HAP-1 (cell line): Measurements from ENCODE around the gene RAB43.
"Not testable (repeated sequence)": the region's sequence is repeated elsewhere in the genome, so short reads cannot be mapped to it uniquely, and the experiment has no call there.

ENCODE experiments used
- DNase-seq, 2 experiments: peaks; one replicate each; pipeline ENCODE4 v3.0.0-alpha.2; 2016 to 2020; ENCODE audit warnings: low spot score in 2 of 2
- H3K27me3 ChIP-seq: fragments of 250-450 bp; sonication (Bioruptor Pico); 2 replicates; pipeline ENCODE4 v1.5.1; 2020; ENCODE audit warnings: low read depth, mild to moderate bottlenecking, moderate library complexity
- H3K36me3 ChIP-seq: fragments of 250-450 bp; sonication (Bioruptor Pico); replicated peaks from 2 replicates; pipeline ENCODE4 v1.5.1; 2020; ENCODE audit warnings: mild to moderate bottlenecking
- H3K4me1 ChIP-seq: fragments of 250-450 bp; sonication (Bioruptor Pico); 2 replicates; pipeline ENCODE4 v1.5.1; 2020; ENCODE audit warnings: mild to moderate bottlenecking
- H3K4me3 ChIP-seq: fragments of 250-450 bp; sonication (Bioruptor Pico); 2 replicates; pipeline ENCODE4 v1.5.1; 2020; ENCODE audit warnings: mild to moderate bottlenecking, moderate library complexity
- H3K9me3 ChIP-seq: fragments of 250-450 bp; sonication (Bioruptor Pico); 2 replicates; pipeline ENCODE4 v1.5.1; 2020; ENCODE audit warnings: mild to moderate bottlenecking, moderate library complexity
- in situ Hi-C: fragments of 300-500 bp; cut with MboI; formaldehyde crosslinking; loops from 3 replicates; pipeline ENCODE4 v1.14.3; 2020; ENCODE audit warnings: low sequenced_read_pairs, inconsistent platforms, mixed read lengths

Gene RAB43

DNA sequence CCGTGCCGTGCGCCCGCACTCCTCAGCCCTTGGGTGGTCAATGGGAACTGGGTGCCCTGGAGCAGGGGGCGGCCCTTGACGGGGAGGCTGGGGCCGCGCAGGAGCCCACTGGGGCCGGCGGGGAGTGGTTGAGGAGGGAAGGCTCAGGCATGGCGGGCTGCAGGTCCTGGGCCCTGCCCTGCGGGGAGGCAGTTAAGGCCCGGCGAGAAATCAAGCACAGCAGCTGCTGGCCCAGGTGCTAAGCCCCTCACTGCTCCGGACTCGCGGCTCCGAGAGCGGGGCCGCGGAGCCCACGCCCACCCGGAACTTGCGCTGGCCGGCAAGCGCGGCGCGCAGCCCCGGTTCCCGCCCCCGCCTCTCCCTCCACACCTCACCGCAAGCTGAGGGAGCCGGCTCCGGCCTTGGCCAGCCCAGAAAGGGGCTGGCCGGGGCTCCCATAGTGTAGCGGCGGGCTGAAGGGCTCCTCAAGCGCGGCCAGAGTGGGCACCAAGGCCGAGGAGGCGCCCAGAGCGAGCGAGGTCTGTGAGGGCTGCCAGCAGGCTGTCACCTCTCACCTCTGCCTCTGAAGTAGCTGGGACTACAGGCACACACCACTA lies 53.2 kb downstream of the RAB43 start:
- Histone ChIP-seq H3K36me3 (no peaks in the 10 kb centered on the region), H3K9me3 (no peaks in the 10 kb centered on the region), H3K4me3 (no peak overlapping the region), H3K27me3 (no peaks in the 10 kb centered on the region), H3K4me1 (no peaks in the 10 kb centered on the region)
- in situ Hi-C loops, result no loop called here
- no peak for DNase-seq

DNA sequence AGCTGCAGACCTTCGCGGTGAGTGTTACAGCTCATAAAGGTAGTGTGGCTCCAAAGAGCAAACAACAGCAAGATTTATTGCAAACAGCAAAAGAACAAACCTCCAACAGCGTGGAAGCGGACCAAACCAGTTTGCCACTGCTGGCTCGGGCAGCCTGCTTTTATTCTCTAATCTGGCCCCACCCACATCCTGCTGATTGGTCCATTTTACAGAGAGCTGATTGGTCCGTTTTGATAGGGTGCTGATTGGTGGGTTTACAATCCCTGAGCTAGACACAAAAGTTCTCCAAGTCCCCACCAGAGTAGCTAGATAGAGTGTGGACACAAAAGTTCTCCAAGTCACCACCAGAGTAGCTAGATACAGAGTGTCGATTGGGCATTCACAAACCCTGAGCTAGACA lies 53.9 kb downstream of the RAB43 start:
- H3K4me1 ChIP-seq, H3K36me3 ChIP-seq, H3K27me3 ChIP-seq, H3K4me3 ChIP-seq, in situ Hi-C loops, H3K9me3 ChIP-seq, DNase-seq: not testable (repeated sequence)

DNA sequence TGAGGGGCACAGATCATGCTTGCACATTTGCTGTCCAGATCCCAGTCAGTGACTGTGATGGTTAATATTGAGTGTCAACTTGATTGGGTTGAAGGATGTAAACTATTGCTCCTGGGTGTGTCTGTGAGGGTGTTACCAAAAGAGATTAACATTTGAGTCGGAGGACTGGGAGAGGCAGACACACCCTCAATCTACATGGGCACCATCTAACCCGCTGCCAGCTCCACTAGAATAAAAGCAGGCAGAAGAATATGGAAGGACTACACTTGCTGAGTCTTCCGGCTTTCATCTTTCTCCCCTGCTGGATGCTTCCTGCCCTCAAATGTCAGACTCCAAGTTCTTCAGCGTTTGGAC lies 55.9 kb downstream of the RAB43 start:
- H3K9me3 ChIP-seq, result no peaks in the 10 kb centered on the region
- no peaks in the 10 kb centered on the region for H3K36me3 ChIP-seq
- H3K27me3 ChIP-seq, result no peaks in the 10 kb centered on the region
- in situ Hi-C loops, result no loop called here
- H3K4me1 ChIP-seq, result no peaks in the 10 kb centered on the region
- no peak for DNase-seq
- H3K4me3 ChIP-seq, result no peak overlapping the region

DNA sequence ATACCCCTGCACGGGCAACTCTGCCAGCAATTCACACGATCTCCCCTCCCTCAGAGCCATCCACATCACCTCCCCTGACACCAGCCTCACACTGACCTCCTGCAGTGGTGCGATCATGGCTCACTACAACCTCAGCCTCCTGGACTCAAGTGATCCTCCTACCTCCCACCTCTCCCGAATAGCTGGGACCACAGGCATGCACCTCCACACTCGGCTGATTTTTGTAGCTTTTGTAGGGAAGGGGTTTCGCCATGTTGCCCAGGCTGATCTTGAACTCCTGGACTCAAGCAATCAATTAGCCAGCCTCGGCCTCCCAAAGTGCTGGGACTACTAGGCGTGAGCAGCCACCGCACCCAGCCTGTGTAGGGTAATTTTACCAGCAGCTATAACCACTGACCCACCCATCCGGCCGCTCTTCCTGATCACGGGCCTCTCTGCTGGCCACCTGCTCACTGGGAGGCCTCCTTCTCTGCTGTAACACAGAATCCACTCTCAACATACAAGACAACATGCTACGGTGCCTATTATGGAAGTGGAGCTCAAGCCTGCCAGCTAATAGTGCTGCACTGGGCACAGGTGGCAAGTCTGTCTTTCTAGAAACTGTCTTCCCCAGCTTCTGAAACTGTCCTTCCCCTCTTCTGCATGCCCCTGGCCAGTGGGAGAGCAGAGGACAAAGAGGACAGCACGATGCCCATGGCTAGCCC lies 56.4 kb downstream of the RAB43 start:
- Histone ChIP-seq H3K4me1 (no peaks in the 10 kb centered on the region), H3K36me3 (no peaks in the 10 kb centered on the region)
- in situ Hi-C loops, result no loop called here

DNA sequence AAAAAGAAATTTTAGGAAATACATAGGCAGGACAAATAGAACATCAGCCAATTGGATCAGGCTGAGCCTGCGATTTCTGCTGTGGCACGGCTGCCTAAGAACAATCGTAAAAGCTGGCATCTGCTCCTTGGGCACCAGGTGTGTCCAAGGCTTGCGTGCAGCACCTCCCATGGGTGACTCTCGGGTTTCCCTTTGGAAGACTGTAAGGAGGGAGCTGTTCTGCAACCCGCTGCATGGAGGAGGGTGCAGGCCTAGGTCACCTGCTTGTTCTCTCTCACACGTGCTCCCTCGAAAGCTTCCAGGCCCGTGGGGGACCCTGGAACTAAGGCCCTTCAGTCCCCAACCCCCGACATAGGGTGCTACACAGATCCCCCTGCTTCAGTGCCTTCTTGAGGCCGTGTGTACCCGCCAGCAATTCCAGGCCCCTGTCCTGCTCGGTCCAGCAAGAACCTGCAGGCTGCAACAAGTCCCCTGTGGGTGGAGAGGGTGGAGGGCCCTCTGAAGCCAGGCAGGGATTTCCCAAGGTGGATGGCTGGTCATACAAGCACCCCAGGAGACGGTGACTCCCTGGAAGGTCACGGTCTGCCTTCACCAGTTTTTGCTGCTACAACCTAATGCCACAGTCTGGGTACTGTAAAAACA lies 57.6 kb downstream of the RAB43 start:
- DNase-seq, result no peak
- in situ Hi-C loops, result no loop called here
- Histone ChIP-seq H3K9me3 (no peaks in the 10 kb centered on the region), H3K4me1 (no peaks in the 10 kb centered on the region), H3K27me3 (no peaks in the 10 kb centered on the region), H3K36me3 (no peaks in the 10 kb centered on the region), H3K4me3 (no peak overlapping the region)

More for the DNA sequence above, 56.4 kb downstream of the RAB43 start:
- Histone ChIP-seq H3K9me3 (no peaks in the 10 kb centered on the region), H3K27me3 (no peaks in the 10 kb centered on the region), H3K4me3 (no peak overlapping the region)
- DNase-seq, result no peak

DNA sequence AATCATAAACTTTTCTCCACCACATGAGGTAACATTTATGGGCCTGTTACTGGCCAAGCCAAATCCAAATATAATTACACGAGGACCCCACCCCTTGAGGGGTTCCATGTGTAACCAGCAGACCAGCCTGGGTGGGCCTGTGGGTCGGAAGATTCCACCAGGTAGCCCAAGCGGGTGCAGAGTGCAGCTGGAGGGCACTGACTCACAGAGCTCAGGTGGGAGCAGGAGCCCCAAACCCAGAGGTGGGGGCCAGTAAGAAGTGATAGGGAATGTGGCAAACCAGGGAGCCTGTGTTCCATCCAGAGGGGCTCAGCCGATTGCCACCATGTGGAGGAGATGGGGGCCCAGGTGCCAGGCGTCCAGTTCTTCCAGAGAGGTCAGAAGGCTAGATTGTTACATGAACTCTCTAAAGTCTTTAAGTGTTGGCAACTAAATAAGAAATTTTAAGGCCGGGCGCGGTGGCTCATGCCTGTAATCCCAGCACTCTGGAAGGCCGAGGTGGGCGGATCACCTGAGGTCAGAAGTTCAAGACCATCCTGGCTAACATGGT lies 58.4 kb downstream of the RAB43 start:
- DNase-seq, result no peak
- no peaks in the 10 kb centered on the region for H3K4me1 ChIP-seq
- H3K9me3 ChIP-seq, result no peaks in the 10 kb centered on the region
- in situ Hi-C loops, result no loop called here
- no peaks in the 10 kb centered on the region for H3K27me3 ChIP-seq
- no peak overlapping the region for H3K4me3 ChIP-seq
- H3K36me3 ChIP-seq, result no peaks in the 10 kb centered on the region

DNA sequence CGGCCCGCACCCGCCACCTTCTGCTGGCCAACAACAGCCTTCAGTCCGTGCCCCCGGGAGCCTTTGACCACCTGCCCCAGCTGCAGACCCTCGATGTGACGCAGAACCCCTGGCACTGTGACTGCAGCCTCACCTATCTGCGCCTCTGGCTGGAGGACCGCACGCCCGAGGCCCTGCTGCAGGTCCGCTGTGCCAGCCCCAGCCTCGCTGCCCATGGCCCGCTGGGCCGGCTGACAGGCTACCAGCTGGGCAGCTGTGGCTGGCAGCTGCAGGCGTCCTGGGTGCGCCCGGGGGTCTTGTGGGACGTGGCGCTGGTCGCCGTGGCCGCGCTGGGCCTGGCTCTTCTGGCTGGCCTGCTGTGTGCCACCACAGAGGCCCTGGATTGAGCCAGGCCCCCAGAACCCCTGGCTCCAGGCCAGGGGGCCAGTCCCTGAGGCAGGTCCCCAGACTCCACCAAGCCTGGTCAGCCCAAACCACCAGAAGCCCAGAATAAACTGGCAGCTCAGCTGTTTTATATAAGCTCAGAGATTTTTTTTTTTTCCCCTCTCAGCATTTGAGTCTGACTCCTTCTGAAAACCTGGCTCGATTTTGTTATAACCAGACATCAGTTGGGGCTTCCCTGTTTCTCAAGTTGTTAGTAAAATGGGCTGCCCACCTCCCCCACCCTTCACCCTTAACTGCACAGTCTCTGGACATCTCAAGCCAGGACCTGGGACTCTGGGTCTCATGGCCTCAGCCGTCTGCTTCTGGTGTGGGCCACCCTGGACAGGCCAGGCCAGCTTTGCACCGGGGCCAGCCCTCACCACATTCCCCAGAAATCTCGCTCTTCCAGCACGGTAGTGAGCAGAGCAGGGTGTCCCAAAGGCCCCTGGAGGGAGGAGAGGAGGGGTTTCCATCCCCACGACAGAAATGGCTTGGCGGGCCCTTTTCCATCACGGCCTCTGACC lies 59.4 kb downstream of the RAB43 start:
- in situ Hi-C loops, result no loop called here
- H3K27me3 ChIP-seq, result no peaks in the 10 kb centered on the region
- no peak overlapping the region for H3K4me3 ChIP-seq
- H3K4me1 ChIP-seq, result no peaks in the 10 kb centered on the region
- H3K36me3 ChIP-seq, result no peaks in the 10 kb centered on the region
- H3K9me3 ChIP-seq, result no peaks in the 10 kb centered on the region
- DNase-seq, result no peak

DNA sequence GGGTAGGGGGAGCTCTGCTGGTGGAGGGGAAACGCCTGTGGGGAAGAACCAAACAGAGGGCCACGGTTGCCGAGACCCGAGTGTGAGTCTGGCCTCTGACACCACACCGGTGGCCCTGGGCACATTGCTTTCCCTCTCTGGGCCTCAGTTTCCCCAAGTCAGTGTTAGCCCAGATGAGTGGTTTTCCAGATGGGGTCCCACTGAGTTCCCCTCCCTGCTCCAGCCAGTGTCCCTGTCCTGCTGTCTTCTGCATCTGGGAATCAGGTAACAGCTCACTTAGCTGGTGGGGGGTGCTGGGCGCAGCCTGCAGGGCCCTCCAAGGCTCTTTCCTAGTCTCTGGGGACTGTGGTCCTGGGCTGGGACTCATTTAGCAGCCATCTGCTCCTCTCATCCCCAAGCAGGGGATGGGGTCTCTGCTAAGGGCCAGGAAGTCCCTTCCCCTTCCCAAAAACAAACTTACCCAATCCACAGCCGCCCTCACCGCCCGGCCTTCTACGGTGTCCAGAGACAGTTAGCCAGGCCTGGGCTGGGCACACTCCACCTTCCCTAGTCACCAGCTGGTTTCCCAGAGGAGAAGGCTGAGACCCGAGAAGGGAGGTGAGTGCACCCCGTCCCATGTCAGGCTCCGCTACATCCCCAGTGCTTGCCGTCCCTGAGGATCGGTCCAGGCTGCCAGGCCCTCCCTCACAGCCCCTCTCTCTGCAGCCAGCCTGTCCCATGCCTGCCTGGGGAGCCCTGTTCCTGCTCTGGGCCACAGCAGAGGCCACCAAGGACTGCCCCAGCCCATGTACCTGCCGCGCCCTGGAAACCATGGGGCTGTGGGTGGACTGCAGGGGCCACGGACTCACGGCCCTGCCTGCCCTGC lies 60.3 kb downstream of the RAB43 start:
- Histone ChIP-seq H3K36me3 (no peaks in the 10 kb centered on the region), H3K9me3 (no peaks in the 10 kb centered on the region), H3K27me3 (no peaks in the 10 kb centered on the region), H3K4me3 (no peak overlapping the region), H3K4me1 (no peaks in the 10 kb centered on the region)
- no peak for DNase-seq
- in situ Hi-C loops, result no loop called here

DNA sequence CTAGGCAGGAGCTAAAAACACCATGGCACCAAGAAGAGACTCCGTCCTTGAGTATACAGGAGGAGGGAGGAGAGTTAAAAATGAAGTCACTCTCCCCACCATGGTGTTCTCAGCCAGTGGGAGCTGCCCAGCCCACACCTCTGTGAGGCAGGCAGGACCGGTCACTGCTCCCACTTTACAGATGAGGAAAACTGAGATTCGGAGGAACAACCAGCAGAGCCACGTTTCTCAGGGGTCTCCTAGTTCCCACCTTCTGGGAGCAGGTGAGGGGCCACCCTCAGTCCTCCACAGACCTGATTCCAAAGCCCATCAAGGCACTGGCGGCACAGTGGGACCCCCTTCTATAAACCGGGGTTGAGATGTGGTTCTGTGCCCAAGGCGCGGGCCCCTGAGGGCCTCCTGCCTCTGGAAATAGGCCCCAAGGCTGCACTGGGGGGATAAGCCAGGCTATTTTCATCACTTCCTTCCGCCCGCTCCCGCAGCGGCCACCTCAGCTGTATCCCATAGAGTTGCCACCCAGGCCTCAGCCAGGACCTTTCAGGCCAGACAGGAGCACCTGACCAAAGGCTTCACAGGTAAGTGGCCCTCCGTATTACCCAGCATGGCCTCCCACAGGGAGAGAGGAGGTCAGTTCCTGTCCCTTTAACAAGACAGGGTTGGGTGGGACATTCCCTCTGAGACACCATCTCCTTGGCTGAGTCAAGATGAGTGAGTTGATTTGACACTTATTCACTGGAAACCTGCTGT lies 61.2 kb downstream of the RAB43 start, which contains the start of gene GP9:
Gene GP9, plus strand, starts transcription at position 504 of the 747 bp plus-strand sequence. CDS start 961 bp downstream, outside the sequence.
- in situ Hi-C loops, result no loop called here
- DNase-seq, result no peak
- H3K4me1 ChIP-seq, result no peaks in the 10 kb centered on the region
- H3K9me3 ChIP-seq, result no peaks in the 10 kb centered on the region
- no peaks in the 10 kb centered on the region for H3K36me3 ChIP-seq
- no peak within 1 kb of the TSS for H3K4me3 ChIP-seq
- H3K27me3 ChIP-seq, result no peaks in the 10 kb centered on the region

DNA sequence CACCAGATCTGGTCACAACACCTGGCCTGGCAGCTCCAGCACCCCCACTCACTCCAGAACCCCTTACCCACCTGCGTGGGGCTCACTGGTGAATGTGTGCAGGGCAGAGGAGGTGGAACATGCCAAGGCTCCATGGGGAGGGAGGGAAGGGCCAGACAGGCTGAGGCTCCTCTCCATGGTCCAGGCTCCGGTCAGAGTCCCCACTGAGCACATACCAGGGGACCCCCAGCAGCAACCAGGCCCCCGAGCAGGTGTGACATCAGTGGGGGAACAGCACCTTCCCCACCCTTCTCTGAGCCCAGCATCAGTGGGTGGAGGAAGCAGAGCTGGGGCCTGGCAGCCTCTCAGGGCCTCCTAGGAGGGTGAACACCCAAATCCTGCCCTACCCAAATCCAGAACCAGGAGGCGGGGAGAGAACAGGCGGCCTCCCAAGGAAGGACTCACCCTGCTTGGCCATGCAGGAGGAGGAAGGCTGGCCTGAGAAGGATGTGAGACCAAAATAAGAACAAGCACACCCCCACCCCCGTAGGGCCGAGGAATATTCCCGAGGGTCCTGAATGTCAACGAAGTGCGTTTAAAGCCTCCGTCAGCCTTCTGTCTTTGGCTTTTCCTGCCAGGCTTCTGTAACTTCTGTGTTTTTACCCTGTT lies 62.2 kb downstream of the RAB43 start:
- in situ Hi-C loops, result no loop called here
- Histone ChIP-seq H3K4me3 (no peak overlapping the region), H3K27me3 (no peaks in the 10 kb centered on the region), H3K36me3 (no peaks in the 10 kb centered on the region), H3K4me1 (no peaks in the 10 kb centered on the region), H3K9me3 (no peaks in the 10 kb centered on the region)
- no peak for DNase-seq

DNA sequence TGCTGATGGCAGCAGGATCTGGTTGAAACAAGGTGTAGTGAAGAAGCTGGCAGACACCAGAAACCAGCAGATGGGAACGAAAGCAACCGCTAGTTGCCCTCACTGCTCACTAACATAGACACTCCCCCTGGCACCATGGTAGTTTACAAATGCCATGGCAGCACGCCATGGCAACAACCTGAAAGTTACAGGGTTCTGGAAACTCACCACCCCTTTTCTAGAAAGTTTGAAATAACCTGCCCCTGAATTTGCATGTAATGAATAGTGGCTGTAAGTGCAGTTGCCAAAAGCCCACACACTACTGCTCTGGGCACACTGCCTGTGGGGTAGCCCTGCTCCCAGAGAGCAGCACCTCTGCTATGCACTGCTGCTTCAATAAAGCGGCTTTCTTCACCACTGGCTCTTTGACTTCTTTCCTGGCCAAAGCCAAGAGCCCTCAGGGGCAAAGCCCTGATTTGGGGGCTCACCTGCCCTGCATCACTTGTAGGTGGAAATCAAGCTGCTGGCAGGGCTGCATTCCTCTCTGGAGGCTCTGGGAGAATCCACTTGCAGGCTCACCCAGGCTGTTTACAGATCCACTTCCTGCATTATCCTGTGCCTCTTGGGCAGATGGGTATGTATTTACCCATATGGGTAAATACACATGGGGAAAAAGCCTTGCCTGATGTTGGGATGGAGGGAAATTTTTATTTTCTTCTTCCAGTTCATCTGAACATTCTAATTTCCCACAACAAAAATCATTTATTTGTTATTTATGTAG lies 63.0 kb downstream of the RAB43 start:
- no peak for DNase-seq
- H3K9me3 ChIP-seq, result no peaks in the 10 kb centered on the region
- in situ Hi-C loops, result no loop called here
- H3K27me3 ChIP-seq, result no peaks in the 10 kb centered on the region
- no peak overlapping the region for H3K4me3 ChIP-seq
- H3K36me3 ChIP-seq, result no peaks in the 10 kb centered on the region
- H3K4me1 ChIP-seq, result no peaks in the 10 kb centered on the region
